Mammary epithelial cell (primary cell): ENCODE results near the gene MEGF10.

Source experiments
- CTCF ChIP-seq, 2 donors: IDR thresholded peaks in 1 of 2; conservative IDR thresholded peaks in 1 of 2; 2 replicates each; pipeline ENCODE4 v1.5.1; 2011 to 2012; ENCODE audit warnings: inconsistent platforms in 2 of 2, low read length in 2 of 2, mild to moderate bottlenecking in 2 of 2, control low read depth in 1 of 2, low read depth in 1 of 2; ENCODE audit not compliant: insufficient read depth in 1 of 2; ENCODE audit errors: extremely low read depth in 1 of 2
- EZH2 ChIP-seq: IDR thresholded peaks from 2 replicates; pipeline ENCODE4 v1.6.1; 2012; ENCODE audit warnings: low read length, inconsistent platforms, borderline replicate concordance

- no peak for TF ChIP-seq CTCF (conservative IDR thresholded peaks at IDR 0.05 in 1 of 2, IDR thresholded peaks at IDR 0.05 in 1 of 2; ENCODE audit: extremely low read depth in 1 of 2, insufficient read depth in 1 of 2, low read depth in 1 of 2, low read length in 2 of 2)
- no peak for TF ChIP-seq EZH2
These were observed 111.8 kb downstream of the MEGF10 start for GRCh38 chr5:127402361-127402760.
